Endodermal cell (in vitro differentiated cells): ENCODE data around the gene PAWR. TPM values are rescaled to one million over a fixed set of nuclear protein-coding genes. Genes with fewer than 3 reads are reported as not detected.
A peak's percentile ranks its signal among the peaks of the same experiment; 100 is the strongest.

Experiments used
- DNase-seq: peaks from one replicate; pipeline ENCODE4 v3.0.0-alpha.2; 2017
- H3K27ac ChIP-seq: 2 replicates; pipeline ENCODE4 v1.5.1; 2013; ENCODE audit warnings: mild to moderate bottlenecking, low read depth, low read length, moderate library complexity
- H3K27me3 ChIP-seq: 2 replicates; pipeline ENCODE4 v1.6.1; 2013; ENCODE audit warnings: mild to moderate bottlenecking, low read length, moderate library complexity; ENCODE audit not compliant: insufficient read depth, control insufficient read depth, poor library complexity, severe bottlenecking
- H3K36me3 ChIP-seq: 2 replicates; pipeline ENCODE4 v1.7.0; 2013; ENCODE audit warnings: mild to moderate bottlenecking, low read length, moderate library complexity; ENCODE audit not compliant: control insufficient read depth, insufficient read depth
- H3K4me1 ChIP-seq: one replicate; pipeline ENCODE4 v1.7.0; 2013; ENCODE audit warnings: low read length; ENCODE audit not compliant: control insufficient read depth, insufficient read depth
- H3K4me3 ChIP-seq: 2 replicates; pipeline ENCODE4 v1.5.1; 2013; ENCODE audit warnings: mild to moderate bottlenecking, low read length, moderate library complexity
- H3K9ac ChIP-seq: 2 replicates; pipeline ENCODE4 v1.6.1; 2013; ENCODE audit warnings: mild to moderate bottlenecking, low read length, moderate library complexity; ENCODE audit not compliant: poor library complexity, severe bottlenecking; ENCODE audit errors: extremely low read depth
- H3K9me3 ChIP-seq: 2 replicates; pipeline ENCODE4 v1.6.1; 2013; ENCODE audit warnings: mild to moderate bottlenecking, low read length, moderate library complexity; ENCODE audit not compliant: control insufficient read depth
- H3K27ac Mint-ChIP-seq: 2 replicates; pipeline ENCODE4 v1.8.0; 2020; ENCODE audit warnings: mixed read lengths
- H3K27me3 Mint-ChIP-seq: 2 replicates; pipeline ENCODE4 v1.8.0; 2021; ENCODE audit warnings: mild to moderate bottlenecking, mixed read lengths; ENCODE audit not compliant: insufficient read depth
- H3K36me3 Mint-ChIP-seq: 2 replicates; pipeline ENCODE4 v1.8.0; 2020; ENCODE audit warnings: low read depth, mixed read lengths
- H3K4me1 Mint-ChIP-seq: 2 replicates; pipeline ENCODE4 v1.8.0; 2020; ENCODE audit warnings: mixed read lengths
- H3K4me3 Mint-ChIP-seq: 2 replicates; pipeline ENCODE4 v1.8.0; 2020; ENCODE audit warnings: mild to moderate bottlenecking, moderate library complexity, mixed read lengths
- H3K9me3 Mint-ChIP-seq: 2 replicates; pipeline ENCODE4 v1.8.0; 2020; ENCODE audit warnings: mild to moderate bottlenecking, mixed read lengths
- WGBS, 2 experiments: methylation state at CpG; one replicate each; pipeline versions ENCODE4 v1.1.5 to v1.1.7; 2013; ENCODE audit warnings: missing lambda C conversion rate in 2 of 2, mixed read lengths in 1 of 2; ENCODE audit not compliant: insufficient coverage in 1 of 2, insufficient read length in 1 of 2; 5-methylcytosine and 5-hydroxymethylcytosine counted together
- total RNA-seq, 2 donors: library from RNA; stranded (reverse); fragmentation: NEBNext Ultra II Directional in 1 of 2; extraction: Animal tissue kit (Norgen Biotek cat#: 25700) in 1 of 2; gene quantifications; 2 replicates in 1 of 2; 3 replicates in 1 of 2; pipeline ENCODE4 v1.2.1, GENCODE V29; 2021
- TF ChIP-seq, protein P1 (sequence below): fragments of 200-600 bp; sonication (generic); conservative IDR thresholded peaks from 2 replicates; pipeline ENCODE4 v1.5.0; 2021; ENCODE audit warnings: antibody characterized with exemption, mild to moderate bottlenecking

Gene PAWR
- total RNA-seq, 2 donors from 2014 or later, result 128 to 147 TPM

DNA sequence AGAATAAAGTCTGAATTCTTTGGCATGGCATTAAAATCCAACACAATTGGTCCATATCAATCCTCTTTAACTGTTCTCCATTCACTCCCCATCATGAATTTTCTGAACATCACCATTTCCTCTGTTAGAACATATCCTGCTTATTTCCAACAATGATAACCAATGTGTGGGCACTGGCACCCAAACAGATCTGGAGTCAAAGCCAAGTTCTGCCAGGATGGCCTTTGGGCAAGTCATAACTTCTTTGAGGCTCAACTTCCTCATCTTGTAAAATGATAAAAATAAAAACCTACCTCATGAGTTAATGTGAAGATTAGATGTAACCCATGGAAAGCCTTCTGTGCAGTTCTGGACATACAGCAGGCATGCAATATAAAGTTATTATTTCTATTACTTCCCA lies 12.5 kb downstream of the PAWR start:
- H3K9ac ChIP-seq, result no peak overlapping the region
- Mint-ChIP-seq H3K27me3 (no peaks in the 10 kb centered on the region), H3K9me3 (peaks cover 13% of the 10 kb centered on the region), H3K36me3 (peaks cover 14% of the 10 kb centered on the region), H3K4me3 (no peak overlapping the region), H3K4me1 (peaks cover 33% of the 10 kb centered on the region), H3K27ac (no peak overlapping the region)
- no peaks in the 10 kb centered on the region for H3K27me3 ChIP-seq
- H3K9me3 ChIP-seq, result peaks cover 15% of the 10 kb centered on the region
- TF ChIP-seq, protein P1, sequence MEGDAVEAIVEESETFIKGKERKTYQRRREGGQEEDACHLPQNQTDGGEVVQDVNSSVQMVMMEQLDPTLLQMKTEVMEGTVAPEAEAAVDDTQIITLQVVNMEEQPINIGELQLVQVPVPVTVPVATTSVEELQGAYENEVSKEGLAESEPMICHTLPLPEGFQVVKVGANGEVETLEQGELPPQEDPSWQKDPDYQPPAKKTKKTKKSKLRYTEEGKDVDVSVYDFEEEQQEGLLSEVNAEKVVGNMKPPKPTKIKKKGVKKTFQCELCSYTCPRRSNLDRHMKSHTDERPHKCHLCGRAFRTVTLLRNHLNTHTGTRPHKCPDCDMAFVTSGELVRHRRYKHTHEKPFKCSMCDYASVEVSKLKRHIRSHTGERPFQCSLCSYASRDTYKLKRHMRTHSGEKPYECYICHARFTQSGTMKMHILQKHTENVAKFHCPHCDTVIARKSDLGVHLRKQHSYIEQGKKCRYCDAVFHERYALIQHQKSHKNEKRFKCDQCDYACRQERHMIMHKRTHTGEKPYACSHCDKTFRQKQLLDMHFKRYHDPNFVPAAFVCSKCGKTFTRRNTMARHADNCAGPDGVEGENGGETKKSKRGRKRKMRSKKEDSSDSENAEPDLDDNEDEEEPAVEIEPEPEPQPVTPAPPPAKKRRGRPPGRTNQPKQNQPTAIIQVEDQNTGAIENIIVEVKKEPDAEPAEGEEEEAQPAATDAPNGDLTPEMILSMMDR, result no peak
- no peak for DNase-seq
- H3K36me3 ChIP-seq, result peaks cover 13% of the 10 kb centered on the region
- H3K4me1 ChIP-seq, result peaks cover 2% of the 10 kb centered on the region
- no peak overlapping the region for H3K4me3 ChIP-seq
- no peak overlapping the region for H3K27ac ChIP-seq

DNA sequence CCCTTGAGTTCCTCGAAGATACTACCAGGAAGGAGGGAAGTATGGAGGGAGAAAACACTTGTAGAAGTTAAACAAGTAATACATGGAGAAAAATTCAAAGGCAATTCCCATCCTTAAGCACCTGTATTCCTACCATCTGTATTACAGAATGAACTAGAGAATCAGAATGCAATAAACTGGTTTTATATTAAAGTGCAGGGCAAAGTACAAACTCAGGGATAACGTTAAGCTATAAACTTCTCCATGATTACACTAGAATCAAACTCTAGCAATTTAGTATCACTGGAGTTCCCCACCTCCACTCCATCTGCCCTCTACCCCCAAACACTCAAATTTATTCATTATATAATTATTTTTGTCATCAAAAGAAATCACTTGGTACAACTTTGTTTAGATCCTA lies 13.1 kb downstream of the PAWR start:
- H3K9me3 Mint-ChIP-seq, result peaks cover 15% of the 10 kb centered on the region
- no peaks in the 10 kb centered on the region for H3K27me3 Mint-ChIP-seq
- H3K9me3 ChIP-seq, result peaks cover 15% of the 10 kb centered on the region
- no peak overlapping the region for H3K4me3 ChIP-seq
- DNase-seq, result no peak
- peaks cover 2% of the 10 kb centered on the region for H3K4me1 ChIP-seq
- no peak overlapping the region for H3K9ac ChIP-seq
- no peaks in the 10 kb centered on the region for H3K27me3 ChIP-seq
- TF ChIP-seq, protein P1, result no peak
- H3K27ac Mint-ChIP-seq, result no peak overlapping the region
- H3K36me3 ChIP-seq, result peaks cover 13% of the 10 kb centered on the region
- WGBS, 2 experiments, result 90% methylated on average over 1 of the region's 2 CpGs; no CpG with 5 or more reads in 1 of the 2 experiments
- H3K4me1 Mint-ChIP-seq, result peaks cover 34% of the 10 kb centered on the region
- H3K36me3 Mint-ChIP-seq, result peaks cover 15% of the 10 kb centered on the region
- no peak overlapping the region for H3K27ac ChIP-seq
- no peak overlapping the region for H3K4me3 Mint-ChIP-seq

DNA sequence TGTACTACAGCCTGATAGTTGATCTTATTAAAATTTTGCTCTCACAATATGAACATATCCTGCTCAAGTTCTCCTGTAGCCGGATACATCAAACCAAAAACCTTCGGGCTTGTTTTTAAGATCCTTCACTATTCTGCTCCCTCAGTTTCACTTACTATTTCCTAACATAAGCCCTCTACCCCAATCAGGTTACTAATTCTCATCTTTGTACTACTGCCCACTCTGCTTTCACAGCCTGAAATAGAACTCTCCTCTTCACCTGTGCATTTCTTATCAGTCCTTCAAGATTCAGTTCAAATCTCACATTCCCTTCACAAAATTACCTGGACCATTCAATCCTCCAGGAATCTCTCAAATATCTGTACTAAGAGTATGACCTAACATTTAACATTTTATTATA lies 14.2 kb downstream of the PAWR start:
- Histone ChIP-seq H3K36me3 (peaks cover 13% of the 10 kb centered on the region), H3K27ac (no peak overlapping the region), H3K9ac (no peak overlapping the region), H3K27me3 (no peaks in the 10 kb centered on the region), H3K4me3 (no peak overlapping the region), H3K4me1 (peaks cover 2% of the 10 kb centered on the region), H3K9me3 (peaks cover 15% of the 10 kb centered on the region)
- 95 to 100% methylated on average over 2 of the region's 2 CpGs for WGBS, 2 experiments
- H3K4me3 Mint-ChIP-seq, result no peak overlapping the region
- no peak for DNase-seq
- H3K4me1 Mint-ChIP-seq, result peaks cover 31% of the 10 kb centered on the region
- H3K27me3 Mint-ChIP-seq, result no peaks in the 10 kb centered on the region
- H3K36me3 Mint-ChIP-seq, result peaks cover 15% of the 10 kb centered on the region
- peak overlapping the region; percentile 1 for H3K27ac Mint-ChIP-seq
- TF ChIP-seq, protein P1, result no peak
- peaks cover 15% of the 10 kb centered on the region for H3K9me3 Mint-ChIP-seq
